ENCODE measurements around the gene PLEKHG7.

PLEKHG7 gene

GRCh38 chr12:92658611-92659010, 44.2 kb upstream of the PLEKHG7 start:
- TF ChIP-seq POLR2AphosphoS5 (IDR thresholded peaks at IDR 0.05; ENCODE audit: low read depth, low read length) = no peak
- TF ChIP-seq SIN3A (IDR thresholded peaks at IDR 0.05; ENCODE audit: borderline replicate concordance, insufficient read depth, low read length) = no peak
- TF ChIP-seq, protein P1, sequence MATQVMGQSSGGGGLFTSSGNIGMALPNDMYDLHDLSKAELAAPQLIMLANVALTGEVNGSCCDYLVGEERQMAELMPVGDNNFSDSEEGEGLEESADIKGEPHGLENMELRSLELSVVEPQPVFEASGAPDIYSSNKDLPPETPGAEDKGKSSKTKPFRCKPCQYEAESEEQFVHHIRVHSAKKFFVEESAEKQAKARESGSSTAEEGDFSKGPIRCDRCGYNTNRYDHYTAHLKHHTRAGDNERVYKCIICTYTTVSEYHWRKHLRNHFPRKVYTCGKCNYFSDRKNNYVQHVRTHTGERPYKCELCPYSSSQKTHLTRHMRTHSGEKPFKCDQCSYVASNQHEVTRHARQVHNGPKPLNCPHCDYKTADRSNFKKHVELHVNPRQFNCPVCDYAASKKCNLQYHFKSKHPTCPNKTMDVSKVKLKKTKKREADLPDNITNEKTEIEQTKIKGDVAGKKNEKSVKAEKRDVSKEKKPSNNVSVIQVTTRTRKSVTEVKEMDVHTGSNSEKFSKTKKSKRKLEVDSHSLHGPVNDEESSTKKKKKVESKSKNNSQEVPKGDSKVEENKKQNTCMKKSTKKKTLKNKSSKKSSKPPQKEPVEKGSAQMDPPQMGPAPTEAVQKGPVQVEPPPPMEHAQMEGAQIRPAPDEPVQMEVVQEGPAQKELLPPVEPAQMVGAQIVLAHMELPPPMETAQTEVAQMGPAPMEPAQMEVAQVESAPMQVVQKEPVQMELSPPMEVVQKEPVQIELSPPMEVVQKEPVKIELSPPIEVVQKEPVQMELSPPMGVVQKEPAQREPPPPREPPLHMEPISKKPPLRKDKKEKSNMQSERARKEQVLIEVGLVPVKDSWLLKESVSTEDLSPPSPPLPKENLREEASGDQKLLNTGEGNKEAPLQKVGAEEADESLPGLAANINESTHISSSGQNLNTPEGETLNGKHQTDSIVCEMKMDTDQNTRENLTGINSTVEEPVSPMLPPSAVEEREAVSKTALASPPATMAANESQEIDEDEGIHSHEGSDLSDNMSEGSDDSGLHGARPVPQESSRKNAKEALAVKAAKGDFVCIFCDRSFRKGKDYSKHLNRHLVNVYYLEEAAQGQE (IDR thresholded peaks at IDR 0.05; ENCODE audit: insufficient read depth in 1 of 2, low read depth in 2 of 2, low read length in 2 of 2) = no peak
- no peak for TF ChIP-seq TAF1 (IDR thresholded peaks at IDR 0.05; ENCODE audit: borderline replicate concordance, insufficient read depth, low read length)
- no peak for TF ChIP-seq FOXP2 (optimal IDR thresholded peaks at IDR 0.05; ENCODE audit: borderline replicate concordance, extremely low read depth, extremely low read length, insufficient read depth)

DNA sequence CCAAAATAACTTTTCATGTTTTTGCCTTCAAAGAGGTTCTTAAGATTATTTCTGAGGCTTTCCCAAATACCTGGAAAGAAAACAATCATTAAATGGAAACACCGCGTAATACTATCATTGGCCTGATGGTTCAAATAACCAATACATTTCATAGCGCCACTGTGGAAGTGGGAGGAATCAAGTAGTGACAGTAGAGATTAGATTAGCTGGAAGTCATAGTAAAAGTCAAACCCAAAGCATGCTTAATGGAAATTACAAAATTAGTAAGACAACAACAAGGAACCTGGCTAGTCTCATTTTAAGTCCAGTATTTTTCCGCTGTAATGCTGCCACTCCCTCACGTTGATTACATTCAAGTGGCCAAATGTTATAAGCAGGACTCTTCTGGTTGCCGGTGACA, 41.5 kb upstream of the PLEKHG7 start:
- no peak for TF ChIP-seq FOXP2 (optimal IDR thresholded peaks at IDR 0.05; ENCODE audit: borderline replicate concordance, extremely low read depth, extremely low read length, insufficient read depth)
- TF ChIP-seq, protein P1 (IDR thresholded peaks at IDR 0.05; ENCODE audit: insufficient read depth in 1 of 2, low read depth in 2 of 2, low read length in 2 of 2) = no peak
- TF ChIP-seq SIN3A (IDR thresholded peaks at IDR 0.05; ENCODE audit: borderline replicate concordance, insufficient read depth, low read length) = no peak
- no peak for TF ChIP-seq POLR2AphosphoS5 (IDR thresholded peaks at IDR 0.05; ENCODE audit: low read depth, low read length)
- TF ChIP-seq TAF1 (IDR thresholded peaks at IDR 0.05; ENCODE audit: borderline replicate concordance, insufficient read depth, low read length) = no peak

- TF ChIP-seq SIN3A (IDR thresholded peaks at IDR 0.05; ENCODE audit: borderline replicate concordance, insufficient read depth, low read length) = no peak
- no peak for TF ChIP-seq POLR2AphosphoS5 (IDR thresholded peaks at IDR 0.05; ENCODE audit: low read depth, low read length)
- no peak for TF ChIP-seq FOXP2 (optimal IDR thresholded peaks at IDR 0.05; ENCODE audit: borderline replicate concordance, extremely low read depth, extremely low read length, insufficient read depth)
- TF ChIP-seq TAF1 (IDR thresholded peaks at IDR 0.05; ENCODE audit: borderline replicate concordance, insufficient read depth, low read length) = no peak
- TF ChIP-seq, protein P1 (IDR thresholded peaks at IDR 0.05; ENCODE audit: insufficient read depth in 1 of 2, low read depth in 2 of 2, low read length in 2 of 2) = no peak
These were observed 37.3 kb upstream of the PLEKHG7 start for GRCh38 chr12:92665496-92665895.

DNA sequence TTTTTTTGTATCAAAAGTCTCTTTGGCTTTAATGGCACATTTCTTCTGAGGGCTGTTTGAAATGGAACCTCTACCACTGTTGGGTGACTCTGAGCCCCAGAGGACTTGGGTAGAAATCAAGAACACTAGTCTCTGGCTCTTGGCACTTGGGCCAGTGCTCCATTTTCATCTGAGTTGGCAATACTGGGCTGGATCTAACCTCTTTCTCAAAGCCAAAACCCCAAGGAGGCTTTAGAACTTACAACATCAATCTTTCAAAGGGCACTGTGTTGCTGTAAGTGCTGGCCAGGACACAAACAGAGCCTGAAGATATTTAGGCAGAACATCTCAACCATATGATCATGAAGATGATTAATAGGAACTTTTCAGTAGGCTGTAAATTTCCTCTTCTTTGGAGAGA, 34.0 kb upstream of the PLEKHG7 start:
- no peak for TF ChIP-seq TAF1 (IDR thresholded peaks at IDR 0.05; ENCODE audit: borderline replicate concordance, insufficient read depth, low read length)
- no peak for TF ChIP-seq SIN3A (IDR thresholded peaks at IDR 0.05; ENCODE audit: borderline replicate concordance, insufficient read depth, low read length)
- no peak for TF ChIP-seq FOXP2 (optimal IDR thresholded peaks at IDR 0.05; ENCODE audit: borderline replicate concordance, extremely low read depth, extremely low read length, insufficient read depth)
- TF ChIP-seq, protein P1 (IDR thresholded peaks at IDR 0.05; ENCODE audit: insufficient read depth in 1 of 2, low read depth in 2 of 2, low read length in 2 of 2) = no peak
- no peak for TF ChIP-seq POLR2AphosphoS5 (IDR thresholded peaks at IDR 0.05; ENCODE audit: low read depth, low read length)

- no peak for TF ChIP-seq POLR2AphosphoS5 (IDR thresholded peaks at IDR 0.05; ENCODE audit: low read depth, low read length)
- TF ChIP-seq SIN3A (IDR thresholded peaks at IDR 0.05; ENCODE audit: borderline replicate concordance, insufficient read depth, low read length) = no peak
- TF ChIP-seq, protein P1 (IDR thresholded peaks at IDR 0.05; ENCODE audit: insufficient read depth in 1 of 2, low read depth in 2 of 2, low read length in 2 of 2) = no peak
- TF ChIP-seq FOXP2 (optimal IDR thresholded peaks at IDR 0.05; ENCODE audit: borderline replicate concordance, extremely low read depth, extremely low read length, insufficient read depth) = no peak
- no peak for TF ChIP-seq TAF1 (IDR thresholded peaks at IDR 0.05; ENCODE audit: borderline replicate concordance, insufficient read depth, low read length)
These were observed 29.0 kb upstream of the PLEKHG7 start for GRCh38 chr12:92673756-92674155.
